Body of pancreas (tissue), 4 donors: ENCODE data around the gene OR2A1. TPM values are rescaled to one million over a fixed set of nuclear protein-coding genes. Genes with fewer than 3 reads are reported as not detected.
"Not testable (repeated sequence)": the region's sequence is repeated elsewhere in the genome, so short reads cannot be mapped to it uniquely, and the experiment has no call there.

ENCODE experiments used
- ATAC-seq: fragments of 150-250 bp; one replicate; pipeline ENCODE4 v1.9.1; 2016
- DNase-seq, 4 donors: peaks; one replicate each; pipeline ENCODE4 v3.0.0-alpha.2; 2019
- H3K27ac ChIP-seq, 4 donors: fragments of 200-600 bp; sonication (generic); 1 replicate in 3 of 4; 2 replicates in 1 of 4; pipeline versions ENCODE4 v1.5.1 to v1.6.1; 2016 to 2019; ENCODE audit warnings: mild to moderate bottlenecking in 1 of 4, mixed read lengths in 1 of 4, moderate library complexity in 1 of 4
- H3K27me3 ChIP-seq, 2 donors: fragments of 200-600 bp; sonication (generic); one replicate each; pipeline ENCODE4 v1.6.0; 2016; ENCODE audit warnings: mild to moderate bottlenecking in 1 of 2
- H3K36me3 ChIP-seq, 2 donors: fragments of 200-600 bp; sonication (generic); replicated peaks in 1 of 2; 2 replicates each; pipeline ENCODE4 v1.5.1; 2016; ENCODE audit warnings: low read depth in 2 of 2; ENCODE audit not compliant: insufficient read depth in 1 of 2
- H3K4me1 ChIP-seq: fragments of 200-600 bp; sonication (generic); one replicate; pipeline ENCODE4 v1.6.0; 2016
- H3K4me3 ChIP-seq, 2 donors: fragments of 200-600 bp; sonication (generic); 1 replicate in 1 of 2; 2 replicates in 1 of 2; pipeline ENCODE4 v1.5.1; 2016 to 2019
- H3K9me3 ChIP-seq, 3 donors: fragments of 200-600 bp; sonication (generic); 1 replicate in 2 of 3; 2 replicates in 1 of 3; pipeline ENCODE4 v1.5.1; 2016
- WGBS, 2 donors: methylation state at CpG; one replicate each; pipeline ENCODE4 v1.1.5; 2017; 5-methylcytosine and 5-hydroxymethylcytosine counted together
- intact Hi-C: fragments of 100-400 bp; cut with DNase I; formaldehyde crosslinking; loops from one replicate; pipeline ENCODE4 v1.15.1; 2023
- total RNA-seq, 2 donors: library from RNA; depleted of rRNA; stranded (reverse); fragments of >200 nt; gene quantifications; one replicate each; pipeline ENCODE4 v1.1.0, GENCODE V29; 2016

Gene OR2A1
- total RNA-seq, 2 donors from 2014 or later, result not detected

DNA sequence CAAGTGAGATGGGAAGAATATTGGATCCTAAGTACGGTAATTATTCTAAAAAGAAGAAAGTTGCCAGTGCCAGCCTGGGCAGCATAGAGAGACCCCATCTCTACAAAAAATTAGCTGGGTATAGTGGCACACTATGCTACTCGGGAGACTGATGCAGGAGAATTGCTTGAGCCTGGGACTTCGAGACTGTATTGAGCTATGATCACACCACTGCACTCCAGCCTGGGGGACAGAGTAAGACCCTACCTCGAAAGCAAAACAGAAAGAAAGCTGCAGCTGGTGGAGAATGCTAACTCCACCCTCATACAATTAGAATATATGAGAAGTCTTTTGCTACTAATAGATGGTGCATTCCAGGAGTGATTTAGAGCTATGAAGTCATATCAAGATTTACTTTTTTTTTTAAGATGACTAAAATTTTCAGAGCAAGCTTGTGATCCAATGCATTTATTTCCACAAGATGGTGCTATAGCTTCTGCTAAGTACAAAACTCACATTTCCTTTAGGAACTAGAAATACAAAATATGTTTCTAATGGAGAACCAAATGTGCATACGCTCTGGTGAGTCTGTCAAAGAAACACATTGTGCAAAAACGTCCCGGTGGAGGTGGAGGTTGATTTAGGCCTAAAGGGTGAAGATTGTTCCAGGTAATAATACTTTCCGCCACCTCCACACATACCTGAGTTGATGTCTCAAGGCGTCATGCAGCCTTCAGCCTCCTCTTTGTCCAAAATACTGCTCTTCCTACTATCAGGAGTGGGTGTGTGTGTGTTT is 19.2 kb downstream of the OR2A1 start:
- H3K27ac ChIP-seq, H3K27me3 ChIP-seq, H3K4me3 ChIP-seq, H3K4me1 ChIP-seq, H3K36me3 ChIP-seq, intact Hi-C loops, H3K9me3 ChIP-seq, DNase-seq: not testable (repeated sequence)
- peak; percentile 63 for ATAC-seq
- 94 to 98% methylated on average over 2 to 3 of the region's 9 CpGs for WGBS, 2 donors

- H3K4me1 ChIP-seq, DNase-seq, H3K9me3 ChIP-seq, H3K36me3 ChIP-seq, H3K4me3 ChIP-seq, intact Hi-C loops, H3K27me3 ChIP-seq, H3K27ac ChIP-seq, ATAC-seq: not testable (repeated sequence)
- WGBS, 2 donors, result 50 to 82% methylated on average over 1 to 2 of the region's 2 CpGs
Measured at GRCh38 chr7:144331996-144332288, 19.7 kb downstream of the OR2A1 start.

GRCh38 chr7:144348625-144349024 is 36.4 kb downstream of the OR2A1 start:
- ATAC-seq, result not testable (repeated sequence)

DNA sequence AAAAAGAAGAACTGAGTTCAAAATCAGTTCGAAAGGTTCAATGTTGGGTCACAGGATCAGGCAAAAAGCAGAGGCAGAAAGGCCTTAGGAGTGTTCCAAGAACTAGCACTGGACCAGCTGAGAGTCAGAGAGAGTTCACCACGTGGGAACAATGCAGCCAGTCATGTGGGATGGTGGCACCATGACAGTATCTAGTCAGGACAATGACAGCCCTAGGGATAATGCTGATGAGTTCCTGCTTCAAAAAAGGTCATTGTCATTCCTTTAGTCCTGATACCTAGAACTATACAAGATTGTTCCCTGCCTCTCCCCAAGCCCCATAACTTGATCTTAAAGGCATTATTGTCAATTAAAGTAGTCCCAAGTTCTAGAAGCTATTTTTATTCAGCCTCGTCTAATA is 39.4 kb downstream of the OR2A1 start:
- H3K9me3 ChIP-seq, H3K27ac ChIP-seq, H3K4me3 ChIP-seq, H3K36me3 ChIP-seq, intact Hi-C loops, DNase-seq, H3K4me1 ChIP-seq, ATAC-seq, H3K27me3 ChIP-seq: not testable (repeated sequence)
- 63 to 66% methylated on average over 2 of the region's 3 CpGs for WGBS, 2 donors

More at GRCh38 chr7:144348625-144349024, 36.4 kb downstream of the OR2A1 start:
- WGBS, 2 donors, result no CpG with 5 or more reads among the region's 1 CpG
- H3K27ac ChIP-seq, H3K27me3 ChIP-seq, H3K4me1 ChIP-seq, H3K4me3 ChIP-seq, intact Hi-C loops, H3K36me3 ChIP-seq, DNase-seq, H3K9me3 ChIP-seq: not testable (repeated sequence)

- intact Hi-C loops, H3K4me3 ChIP-seq, H3K36me3 ChIP-seq, H3K9me3 ChIP-seq, H3K4me1 ChIP-seq, H3K27me3 ChIP-seq, DNase-seq: not testable (repeated sequence)
- peak; percentile 97 for ATAC-seq
- WGBS, 2 donors, result no CpG with 5 or more reads among the region's 50 CpGs
- peak within 1 kb of the TSS in 1 of 4 donors; percentile 37 for H3K27ac ChIP-seq
Measured at GRCh38 chr7:144355176-144355822, 43.1 kb downstream of the OR2A1 start, which contains the start of gene ARHGEF5. Gene ARHGEF5, plus strand, starts transcription at chr7:144355402. Its CDS starts 7,268 bp downstream, at chr7:144362670.

DNA sequence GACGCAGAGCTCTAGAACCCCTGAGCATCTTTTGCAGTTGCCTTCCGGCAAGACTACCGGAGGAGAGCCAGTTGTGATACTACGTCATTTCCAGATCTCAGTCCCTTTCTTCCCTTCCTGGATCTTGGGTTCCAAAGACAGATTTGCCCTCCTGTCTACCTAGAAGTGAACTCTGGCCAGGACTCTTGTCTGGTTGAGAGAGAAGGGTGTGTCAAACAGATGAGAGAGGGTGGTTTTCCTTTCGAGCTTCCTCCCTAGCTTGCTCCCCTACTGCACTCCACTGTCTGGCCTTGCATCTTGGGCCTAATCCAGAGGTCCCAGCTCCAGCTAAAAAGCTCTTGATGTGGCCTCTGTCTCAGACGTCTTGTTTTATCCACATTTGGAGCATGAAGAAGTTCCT is 44.0 kb downstream of the OR2A1 start:
- DNase-seq, ATAC-seq, H3K27ac ChIP-seq, H3K36me3 ChIP-seq, intact Hi-C loops, H3K9me3 ChIP-seq, H3K4me3 ChIP-seq, H3K27me3 ChIP-seq, H3K4me1 ChIP-seq: not testable (repeated sequence)
- no CpG with 5 or more reads among the region's 6 CpGs for WGBS, 2 donors

GRCh38 chr7:144356860-144357259 is 44.6 kb downstream of the OR2A1 start:
- H3K36me3 ChIP-seq, H3K27me3 ChIP-seq, intact Hi-C loops, H3K9me3 ChIP-seq, ATAC-seq, H3K4me1 ChIP-seq, H3K4me3 ChIP-seq, DNase-seq, H3K27ac ChIP-seq: not testable (repeated sequence)
- WGBS, 2 donors, result 20 to 71% methylated on average over 1 of the region's 11 CpGs

GRCh38 chr7:144362061-144362460 is 49.8 kb downstream of the OR2A1 start:
- H3K4me3 ChIP-seq, H3K9me3 ChIP-seq, ATAC-seq, intact Hi-C loops, H3K27me3 ChIP-seq, H3K27ac ChIP-seq, H3K36me3 ChIP-seq, H3K4me1 ChIP-seq, DNase-seq: not testable (repeated sequence)
- no CpG with 5 or more reads among the region's 3 CpGs for WGBS, 2 donors

GRCh38 chr7:144365523-144365922 is 53.3 kb downstream of the OR2A1 start:
- WGBS, 2 donors, result no CpG with 5 or more reads among the region's 6 CpGs
- DNase-seq, H3K9me3 ChIP-seq, H3K36me3 ChIP-seq, H3K27me3 ChIP-seq, H3K27ac ChIP-seq, H3K4me3 ChIP-seq, ATAC-seq, intact Hi-C loops, H3K4me1 ChIP-seq: not testable (repeated sequence)

DNA sequence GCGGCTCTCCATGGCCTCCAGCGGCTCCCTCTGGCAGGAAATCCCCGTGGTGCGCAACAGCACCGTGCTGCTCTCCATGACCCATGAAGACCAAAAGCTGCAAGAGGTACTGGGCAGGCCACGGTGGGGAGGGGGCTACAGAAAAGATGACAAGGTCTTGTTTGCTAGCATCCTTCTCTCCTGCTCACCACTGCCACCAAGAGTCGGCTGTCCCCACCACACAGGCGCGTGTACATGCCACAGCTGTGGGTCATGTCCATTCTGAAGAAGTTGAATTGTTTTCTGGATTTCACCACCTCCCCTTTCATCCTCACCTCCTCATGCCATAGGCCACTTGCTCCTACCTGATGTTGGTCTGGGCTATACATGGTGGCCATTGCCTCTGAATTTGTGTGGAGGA is 55.0 kb downstream of the OR2A1 start:
- intact Hi-C loops, H3K27ac ChIP-seq, ATAC-seq, H3K9me3 ChIP-seq, H3K27me3 ChIP-seq, H3K4me3 ChIP-seq, DNase-seq, H3K36me3 ChIP-seq, H3K4me1 ChIP-seq: not testable (repeated sequence)
- no CpG with 5 or more reads among the region's 9 CpGs for WGBS, 2 donors

DNA sequence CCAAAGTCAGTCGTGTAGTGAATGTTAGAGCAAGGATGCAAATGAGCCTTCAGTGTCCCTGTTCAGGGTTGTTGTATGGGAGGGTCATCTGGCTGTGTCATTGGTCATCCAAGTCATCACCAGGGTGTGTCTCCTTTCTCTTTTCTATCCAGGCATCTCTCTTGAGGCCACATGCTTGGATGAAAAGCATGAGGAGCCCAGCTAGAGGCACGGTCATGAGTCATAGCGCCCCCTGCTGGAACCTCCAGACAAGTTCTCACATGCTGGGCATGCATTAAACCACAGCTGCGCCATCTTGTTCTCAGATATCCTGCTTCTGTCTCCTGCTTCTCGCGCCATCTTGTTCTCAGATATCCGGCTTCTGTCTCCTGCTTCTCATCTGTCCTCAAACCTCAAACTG is 57.0 kb downstream of the OR2A1 start:
- ATAC-seq, H3K27ac ChIP-seq: not testable (repeated sequence)

More for the DNA sequence above, 57.0 kb downstream of the OR2A1 start:
- H3K4me1 ChIP-seq, DNase-seq, intact Hi-C loops, H3K9me3 ChIP-seq, H3K27me3 ChIP-seq, H3K4me3 ChIP-seq, H3K36me3 ChIP-seq: not testable (repeated sequence)
- 100% methylated on average over 2 of the region's 7 CpGs for WGBS, 2 donors
